ENCODE data around the gene SMAP1.

SMAP1 gene

GRCh38 chr6:70708448-70708847, 40.8 kb downstream of the SMAP1 start:
- no peak for TF ChIP-seq CTCF (IDR thresholded peaks at IDR 0.05; ENCODE audit: low read depth, low read length, missing control alignments)
- no peak overlapping the region for H3K4me3 ChIP-seq (ENCODE audit: low read depth, low read length)
- no peak for DNase-seq (ENCODE audit: low read depth)

DNA sequence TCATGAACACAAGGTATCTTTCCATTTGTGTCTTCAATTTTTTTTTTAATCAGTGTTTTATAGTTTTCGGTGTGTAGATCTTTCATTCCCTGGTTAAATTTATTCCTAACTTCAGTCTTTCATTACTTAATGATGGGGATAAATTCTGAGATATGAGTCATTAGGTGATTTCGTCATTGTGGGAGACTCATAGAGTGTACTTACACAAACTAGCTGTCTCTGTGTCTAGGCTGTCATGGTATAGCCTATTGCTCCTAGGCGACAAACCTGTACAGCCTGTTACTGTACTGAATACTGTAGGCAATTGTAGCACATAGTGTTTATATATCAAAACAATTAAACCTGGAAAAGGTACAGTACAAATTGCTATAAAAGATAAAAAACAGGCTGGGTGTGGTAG, 42.1 kb downstream of the SMAP1 start:
- H3K4me3 ChIP-seq (ENCODE audit: low read depth, low read length): no peak overlapping the region
- no peak for DNase-seq (ENCODE audit: low read depth)
- TF ChIP-seq CTCF (IDR thresholded peaks at IDR 0.05; ENCODE audit: low read depth, low read length, missing control alignments): no peak

- H3K4me3 ChIP-seq (ENCODE audit: low read depth, low read length): no peak overlapping the region
- DNase-seq (ENCODE audit: low read depth): no peak
- TF ChIP-seq CTCF (IDR thresholded peaks at IDR 0.05; ENCODE audit: low read depth, low read length, missing control alignments): no peak
Measured at GRCh38 chr6:70714716-70715257, 47.1 kb downstream of the SMAP1 start.

GRCh38 chr6:70717038-70717801, 49.5 kb downstream of the SMAP1 start:
- no peak overlapping the region for H3K4me3 ChIP-seq (ENCODE audit: low read depth, low read length)
- DNase-seq (ENCODE audit: low read depth): peak; percentile 27
- no peak for TF ChIP-seq CTCF (IDR thresholded peaks at IDR 0.05; ENCODE audit: low read depth, low read length, missing control alignments)

DNA sequence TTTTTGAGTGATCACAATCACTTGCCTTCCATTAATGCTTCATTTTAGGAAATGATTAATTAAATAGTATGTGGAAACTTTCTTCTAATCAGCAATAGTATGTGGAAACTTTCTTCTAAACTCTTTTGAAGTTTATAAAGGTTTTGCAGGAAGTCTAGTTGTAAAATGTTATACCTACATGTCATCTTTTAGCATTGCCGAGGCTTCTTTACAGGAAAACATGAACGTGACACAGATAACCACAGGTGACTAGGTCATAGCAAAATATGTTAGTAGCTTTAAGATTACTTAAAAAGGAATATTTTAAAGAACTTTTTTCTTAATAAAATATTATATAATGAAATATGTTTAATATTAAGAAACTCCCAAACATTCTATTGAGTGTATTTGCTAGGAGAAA, 56.8 kb downstream of the SMAP1 start:
- TF ChIP-seq CTCF (IDR thresholded peaks at IDR 0.05; ENCODE audit: low read depth, low read length, missing control alignments): no peak
- no peak overlapping the region for H3K4me3 ChIP-seq (ENCODE audit: low read depth, low read length)
- DNase-seq (ENCODE audit: low read depth): no peak

DNA sequence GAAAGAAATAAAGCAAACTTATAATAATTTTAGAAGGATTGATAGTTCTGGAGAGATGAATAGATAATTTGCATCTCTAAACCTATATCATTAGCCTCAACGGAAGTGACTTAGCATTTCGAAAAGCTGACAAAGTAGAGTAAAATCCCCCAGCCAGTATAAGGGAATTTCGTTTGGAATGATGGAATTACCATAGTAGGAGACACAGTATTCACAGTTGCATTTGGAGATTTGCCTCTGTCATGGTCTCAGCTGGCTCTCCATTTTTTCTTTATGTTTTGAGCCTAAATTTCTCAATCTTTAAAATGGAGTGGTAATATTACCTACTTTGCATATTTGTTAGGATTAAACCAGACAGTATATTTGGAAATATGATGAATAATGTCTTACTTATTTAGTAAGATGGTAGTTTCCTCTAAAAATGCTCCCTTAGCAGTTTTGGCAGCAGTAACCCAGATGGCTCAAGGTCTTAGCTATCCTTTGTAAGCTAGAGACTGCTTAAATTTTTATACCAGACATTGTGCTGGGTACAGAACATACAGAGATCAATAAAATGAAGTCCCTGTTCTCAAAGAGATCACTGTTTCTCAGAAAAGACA, 58.2 kb downstream of the SMAP1 start:
- TF ChIP-seq CTCF (IDR thresholded peaks at IDR 0.05; ENCODE audit: low read depth, low read length, missing control alignments): no peak
- no peak overlapping the region for H3K4me3 ChIP-seq (ENCODE audit: low read depth, low read length)
- DNase-seq (ENCODE audit: low read depth): no peak

All from GM12864 (cell line).